ENCODE results near the gene MEI1. TPM values are rescaled to one million over a fixed set of nuclear protein-coding genes. Genes with fewer than 3 reads are reported as not detected.

MEI1 gene
- total RNA-seq, 1 donor from 2014 or later: 28.9 TPM

GRCh38 chr22:41820447-41820846, 121.1 kb downstream of the MEI1 start:
- no peak overlapping the region for H3K27ac Mint-ChIP-seq
- CTCF ChIA-PET: interaction anchor here (1.0 kb wide), 1 partner anchor 121 kb away, joined by 4 read pairs; no protein-coding TSS in a partner anchor
- intact Hi-C loops (cut with micrococcal nuclease): loop anchor here (5.0 kb wide), 2 partner anchors 292 to 617 kb away; no protein-coding TSS in a partner anchor

GRCh38 chr22:41821471-41822316, 122.4 kb downstream of the MEI1 start:
- Mint-ChIP-seq H3K4me1 (peaks cover 5% of the 10 kb centered on the region), H3K36me3 (ENCODE audit: low read depth) (peaks cover 26% of the 10 kb centered on the region), H3K9me3 (no peaks in the 10 kb centered on the region), H3K27ac (peak overlapping the region; percentile 2), H3K27me3 (no peaks in the 10 kb centered on the region), H3K4me3 (no peak overlapping the region)
- intact Hi-C loops (cut with micrococcal nuclease): loop anchor here (1.0 to 5.0 kb wide), 6 partner anchors 36 to 616 kb away; no protein-coding TSS in a partner anchor
- ATAC-seq (ENCODE audit: low read depth): no peak
- CTCF ChIA-PET: interaction anchor here (1.0 to 2.3 kb wide), 6 partner anchors 21 to 125 kb away, joined by 3 to 28 read pairs (median 8); partner anchors contain the start of genes CCDC134 and CENPM
- POLR2A ChIA-PET: interaction anchor here (0.6 to 2.0 kb wide), 7 partner anchors 50 to 125 kb away, joined by 4 to 26 read pairs (median 8); partner anchors contain the start of genes CENPM and TNFRSF13C
- no peak for TF ChIP-seq CTCF (IDR thresholded peaks at IDR 0.05)
- no peak for DNase-seq

More at GRCh38 chr22:41820447-41820846, 121.1 kb downstream of the MEI1 start:
- Mint-ChIP-seq H3K4me3 (no peak overlapping the region), H3K36me3 (ENCODE audit: low read depth) (peaks cover 26% of the 10 kb centered on the region), H3K9me3 (no peaks in the 10 kb centered on the region), H3K27me3 (no peaks in the 10 kb centered on the region), H3K4me1 (peaks cover 5% of the 10 kb centered on the region)
- no peak for ATAC-seq (ENCODE audit: low read depth)
- no peak for TF ChIP-seq CTCF (IDR thresholded peaks at IDR 0.05)
- no peak for DNase-seq
- POLR2A ChIA-PET: interaction anchor here (0.6 to 1.0 kb wide), 2 partner anchors 129 to 132 kb away, joined by 3 read pairs; partner anchors contain the start of gene SNU13

GRCh38 chr22:41822317-41823057, 123.2 kb downstream of the MEI1 start:
- H3K27ac Mint-ChIP-seq: peak overlapping the region; percentile 26
- peaks cover 26% of the 10 kb centered on the region for H3K36me3 Mint-ChIP-seq (ENCODE audit: low read depth)
- no peak for TF ChIP-seq CTCF (IDR thresholded peaks at IDR 0.05)
- H3K27me3 Mint-ChIP-seq: no peaks in the 10 kb centered on the region
- ChIA-PET CTCF (interaction anchor here (0.6 to 2.3 kb wide), 13 partner anchors 10 to 125 kb away, joined by 3 to 28 read pairs (median 4); partner anchors contain the start of genes CCDC134, CENPM, MEI1 and SREBF2), POLR2A (interaction anchor here (0.6 to 2.0 kb wide), 11 partner anchors 28 to 127 kb away, joined by 3 to 26 read pairs (median 5); partner anchors contain the start of genes CENPM, SHISA8 and TNFRSF13C)
- ATAC-seq (ENCODE audit: low read depth) (peak; percentile 90), DNase-seq (no peak)
- intact Hi-C loops (cut with micrococcal nuclease): loop anchor here (1.0 to 5.0 kb wide), 6 partner anchors 35 to 615 kb away; no protein-coding TSS in a partner anchor
- peaks cover 5% of the 10 kb centered on the region for H3K4me1 Mint-ChIP-seq
- H3K9me3 Mint-ChIP-seq: no peaks in the 10 kb centered on the region
- no peak overlapping the region for H3K4me3 Mint-ChIP-seq

DNA sequence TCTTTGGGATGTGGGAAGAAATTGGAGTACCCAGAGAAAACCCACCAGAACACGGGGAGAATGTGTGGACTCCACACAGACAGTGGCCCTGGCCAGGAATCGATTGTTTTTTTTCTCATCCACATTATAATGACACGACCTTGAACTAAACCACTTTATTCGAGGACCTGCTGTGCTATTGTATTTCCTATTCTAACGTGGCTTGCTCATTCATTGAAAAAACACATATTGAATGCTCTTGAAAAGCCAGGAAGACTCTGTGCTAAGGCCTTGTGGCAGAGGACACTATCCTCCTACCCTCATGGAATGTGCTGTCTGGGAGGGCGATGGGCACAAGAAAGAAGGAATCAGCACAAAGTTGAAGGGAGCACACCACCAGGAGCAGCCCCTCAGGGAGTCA, 124.5 kb downstream of the MEI1 start:
- CTCF ChIA-PET: interaction anchor here (0.6 to 1.4 kb wide), 2 partner anchors 9 to 117 kb away, joined by 3 to 5 read pairs; partner anchors contain the start of gene SREBF2
- Mint-ChIP-seq H3K27me3 (no peaks in the 10 kb centered on the region), H3K4me3 (no peak overlapping the region), H3K9me3 (no peaks in the 10 kb centered on the region), H3K36me3 (ENCODE audit: low read depth) (peaks cover 23% of the 10 kb centered on the region), H3K4me1 (peaks cover 8% of the 10 kb centered on the region), H3K27ac (no peak overlapping the region)
- intact Hi-C loops (cut with micrococcal nuclease): loop anchor here (1.0 to 5.0 kb wide), 3 partner anchors 9 to 614 kb away; no protein-coding TSS in a partner anchor
- DNase-seq (no peak), ATAC-seq (ENCODE audit: low read depth) (no peak)
- POLR2A ChIA-PET: interaction anchor here (11.0 kb wide), 1 partner anchor 114 kb away, joined by 221 read pairs; no protein-coding TSS in a partner anchor
- TF ChIP-seq CTCF (IDR thresholded peaks at IDR 0.05): no peak

Measured in activated B cell treated with CpG ODN at 0.5 μM for 24 hours (primary cell).